ENCODE data around the gene PROZ. TPM values are rescaled to one million over a fixed set of nuclear protein-coding genes. Genes with fewer than 3 reads are reported as not detected.

The PROZ gene
- total and polyA plus RNA-seq, 2 of the 13 experiments (the other 11 are each of a cell fraction or from before 2014, with no cell fraction given): 5.6 to 22.5 TPM

DNA sequence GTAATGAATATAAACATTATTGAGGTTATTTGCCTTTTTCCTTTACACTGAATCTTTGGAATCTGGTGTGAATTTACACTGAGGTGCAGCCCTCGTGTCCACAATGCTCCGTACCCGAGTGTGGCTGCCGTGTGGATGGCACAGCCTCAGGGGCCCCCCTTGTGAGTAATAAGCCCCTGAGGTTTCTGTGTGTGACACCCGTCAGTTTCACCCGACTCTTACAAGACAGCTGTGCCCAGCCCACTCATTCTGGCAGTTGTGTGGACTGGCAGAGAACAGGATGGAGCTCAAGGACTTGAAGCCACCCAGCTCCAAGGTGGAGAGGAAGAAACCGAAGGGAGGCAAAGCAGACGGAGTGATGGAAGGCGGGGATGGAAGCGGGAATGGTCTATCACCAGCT is 7.8 kb downstream of the PROZ start:
- FAIRE-seq: no peak
- CTCF ChIA-PET (ENCODE audit: low intra/inter-chr PET ratio, low total read pairs): no interaction called here

More for the DNA sequence above, 7.8 kb downstream of the PROZ start:
- intact Hi-C loops (cut with micrococcal nuclease; ENCODE audit: unreplicated experiment): no loop called here
- peaks cover 26% of the 10 kb centered on the region for H3K4me1 ChIP-seq (ENCODE audit: insufficient read depth, low read length)
- peaks cover 0 to under 1% of the 10 kb centered on the region in 2 experiments; a peak in 2 of 5 replicates for H3K36me3 ChIP-seq (replicated peaks in 1 of 2; ENCODE audit: control insufficient read depth in 1 of 2, insufficient read depth in 2 of 2, low read length in 2 of 2)
- H3K27ac ChIP-seq (ENCODE audit: extremely low read length, insufficient read depth, low read length): no peak overlapping the region
- POLR2A ChIA-PET: no interaction called here
- H3K9me3 ChIP-seq (ENCODE audit: low read length): no peaks in the 10 kb centered on the region
- BruUV-seq (replicated peaks): no TSS peak
- ATAC-seq (no peak), DNase-seq (ENCODE audit: low spot score) (no peak)
- no peak overlapping the region for H3K4me2 ChIP-seq (ENCODE audit: low read depth, low read length)
- H4K20me1 ChIP-seq (ENCODE audit: insufficient read depth, low read length): no peaks in the 10 kb centered on the region
- no peak overlapping the region for H2AFZ ChIP-seq (ENCODE audit: low read length)
- no peaks in the 10 kb centered on the region for H3K79me2 ChIP-seq (ENCODE audit: insufficient read depth, low read length)
- in situ Hi-C loops (cut with HindIII; ENCODE audit: extremely low pct_ligation_motif_present, low pct_unique_long_range_greater_than_20kb): no loop called here
- TF ChIP-seq ZNF225 (CRISPR knock-in tag; IDR thresholded peaks at IDR 0.05): no peak
- TF ChIP-seq SIN3A (IDR thresholded peaks at IDR 0.05; ENCODE audit: borderline replicate concordance, low read depth, low read length): no peak
- TF ChIP-seq, protein P1, sequence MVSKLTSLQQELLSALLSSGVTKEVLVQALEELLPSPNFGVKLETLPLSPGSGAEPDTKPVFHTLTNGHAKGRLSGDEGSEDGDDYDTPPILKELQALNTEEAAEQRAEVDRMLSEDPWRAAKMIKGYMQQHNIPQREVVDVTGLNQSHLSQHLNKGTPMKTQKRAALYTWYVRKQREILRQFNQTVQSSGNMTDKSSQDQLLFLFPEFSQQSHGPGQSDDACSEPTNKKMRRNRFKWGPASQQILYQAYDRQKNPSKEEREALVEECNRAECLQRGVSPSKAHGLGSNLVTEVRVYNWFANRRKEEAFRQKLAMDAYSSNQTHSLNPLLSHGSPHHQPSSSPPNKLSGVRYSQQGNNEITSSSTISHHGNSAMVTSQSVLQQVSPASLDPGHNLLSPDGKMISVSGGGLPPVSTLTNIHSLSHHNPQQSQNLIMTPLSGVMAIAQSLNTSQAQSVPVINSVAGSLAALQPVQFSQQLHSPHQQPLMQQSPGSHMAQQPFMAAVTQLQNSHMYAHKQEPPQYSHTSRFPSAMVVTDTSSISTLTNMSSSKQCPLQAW (CRISPR knock-in tag; IDR thresholded peaks at IDR 0.05): no peak
- TF ChIP-seq ZSCAN21 (CRISPR knock-in tag; IDR thresholded peaks at IDR 0.05; ENCODE audit: borderline replicate concordance): no peak
- TF ChIP-seq, protein P2, sequence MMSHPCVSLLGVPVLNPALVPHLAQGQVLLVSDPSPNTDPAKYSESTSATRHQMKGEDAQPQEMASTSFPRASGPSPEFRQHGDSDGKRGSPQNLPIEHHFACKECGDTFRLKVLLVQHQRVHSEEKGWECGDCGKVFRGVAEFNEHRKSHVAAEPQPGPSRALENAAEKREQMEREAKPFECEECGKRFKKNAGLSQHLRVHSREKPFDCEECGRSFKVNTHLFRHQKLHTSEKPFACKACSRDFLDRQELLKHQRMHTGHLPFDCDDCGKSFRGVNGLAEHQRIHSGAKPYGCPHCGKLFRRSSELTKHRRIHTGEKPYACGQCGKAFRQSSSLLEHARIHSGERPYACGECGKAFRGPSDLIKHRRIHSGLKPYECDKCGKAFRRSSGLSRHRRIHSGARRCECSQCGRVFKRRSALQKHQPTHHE (CRISPR knock-in tag; IDR thresholded peaks at IDR 0.05; ENCODE audit: borderline replicate concordance): no peak
- TF ChIP-seq SIX4 (CRISPR knock-in tag; IDR thresholded peaks at IDR 0.05): no peak
- no peak for TF ChIP-seq DMAP1 (CRISPR knock-in tag; IDR thresholded peaks at IDR 0.05)
- TF ChIP-seq, protein P3, sequence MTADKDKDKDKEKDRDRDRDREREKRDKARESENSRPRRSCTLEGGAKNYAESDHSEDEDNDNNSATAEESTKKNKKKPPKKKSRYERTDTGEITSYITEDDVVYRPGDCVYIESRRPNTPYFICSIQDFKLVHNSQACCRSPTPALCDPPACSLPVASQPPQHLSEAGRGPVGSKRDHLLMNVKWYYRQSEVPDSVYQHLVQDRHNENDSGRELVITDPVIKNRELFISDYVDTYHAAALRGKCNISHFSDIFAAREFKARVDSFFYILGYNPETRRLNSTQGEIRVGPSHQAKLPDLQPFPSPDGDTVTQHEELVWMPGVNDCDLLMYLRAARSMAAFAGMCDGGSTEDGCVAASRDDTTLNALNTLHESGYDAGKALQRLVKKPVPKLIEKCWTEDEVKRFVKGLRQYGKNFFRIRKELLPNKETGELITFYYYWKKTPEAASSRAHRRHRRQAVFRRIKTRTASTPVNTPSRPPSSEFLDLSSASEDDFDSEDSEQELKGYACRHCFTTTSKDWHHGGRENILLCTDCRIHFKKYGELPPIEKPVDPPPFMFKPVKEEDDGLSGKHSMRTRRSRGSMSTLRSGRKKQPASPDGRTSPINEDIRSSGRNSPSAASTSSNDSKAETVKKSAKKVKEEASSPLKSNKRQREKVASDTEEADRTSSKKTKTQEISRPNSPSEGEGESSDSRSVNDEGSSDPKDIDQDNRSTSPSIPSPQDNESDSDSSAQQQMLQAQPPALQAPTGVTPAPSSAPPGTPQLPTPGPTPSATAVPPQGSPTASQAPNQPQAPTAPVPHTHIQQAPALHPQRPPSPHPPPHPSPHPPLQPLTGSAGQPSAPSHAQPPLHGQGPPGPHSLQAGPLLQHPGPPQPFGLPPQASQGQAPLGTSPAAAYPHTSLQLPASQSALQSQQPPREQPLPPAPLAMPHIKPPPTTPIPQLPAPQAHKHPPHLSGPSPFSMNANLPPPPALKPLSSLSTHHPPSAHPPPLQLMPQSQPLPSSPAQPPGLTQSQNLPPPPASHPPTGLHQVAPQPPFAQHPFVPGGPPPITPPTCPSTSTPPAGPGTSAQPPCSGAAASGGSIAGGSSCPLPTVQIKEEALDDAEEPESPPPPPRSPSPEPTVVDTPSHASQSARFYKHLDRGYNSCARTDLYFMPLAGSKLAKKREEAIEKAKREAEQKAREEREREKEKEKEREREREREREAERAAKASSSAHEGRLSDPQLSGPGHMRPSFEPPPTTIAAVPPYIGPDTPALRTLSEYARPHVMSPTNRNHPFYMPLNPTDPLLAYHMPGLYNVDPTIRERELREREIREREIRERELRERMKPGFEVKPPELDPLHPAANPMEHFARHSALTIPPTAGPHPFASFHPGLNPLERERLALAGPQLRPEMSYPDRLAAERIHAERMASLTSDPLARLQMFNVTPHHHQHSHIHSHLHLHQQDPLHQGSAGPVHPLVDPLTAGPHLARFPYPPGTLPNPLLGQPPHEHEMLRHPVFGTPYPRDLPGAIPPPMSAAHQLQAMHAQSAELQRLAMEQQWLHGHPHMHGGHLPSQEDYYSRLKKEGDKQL (CRISPR knock-in tag; IDR thresholded peaks at IDR 0.05; ENCODE audit: low read depth): no peak
- no peak for TF ChIP-seq HMG20B (CRISPR knock-in tag; conservative IDR thresholded peaks at IDR 0.05)
- no peak overlapping the region for H3K4me3 ChIP-seq (replicated peaks in 1 of 3; ENCODE audit: insufficient read depth in 1 of 3, low read depth in 2 of 3, low read length in 3 of 3)
- H3K27me3 ChIP-seq (ENCODE audit: control insufficient read depth in 1 of 2, insufficient read depth in 2 of 2, low read length in 2 of 2): no peaks in the 10 kb centered on the region
- no peak overlapping the region for H3K9ac ChIP-seq (ENCODE audit: insufficient read depth, low read depth, low read length)
- 97% methylated on average over 10 of the region's 10 CpGs for WGBS (ENCODE audit: low lambda C conversion rate)

Measured in HepG2 (cell line).